ENCODE results near the gene DUOX1. TPM values are rescaled to one million over a fixed set of nuclear protein-coding genes. Genes with fewer than 3 reads are reported as not detected.
"Not testable (repeated sequence)": the region's sequence is repeated elsewhere in the genome, so short reads cannot be mapped to it uniquely, and the experiment has no call there.

DUOX1 gene
- total RNA-seq, 1 donor from 2014 or later, result 12.6 TPM

- no peak for DNase-seq
These were observed 7.9 kb upstream of the DUOX1 start for GRCh38 chr15:45121706-45122417.

GRCh38 chr15:45122719-45123118 lies 7.1 kb upstream of the DUOX1 start:
- no peak for DNase-seq

GRCh38 chr15:45123397-45123796 lies 6.4 kb upstream of the DUOX1 start:
- DNase-seq, result no peak

- no peak for DNase-seq
These were observed 3.1 kb upstream of the DUOX1 start for GRCh38 chr15:45126535-45127158.

GRCh38 chr15:45128971-45129639 lies 689 bp upstream of the DUOX1 start:
- no peak for DNase-seq

GRCh38 chr15:45130291-45131000 lies 652 bp downstream of the DUOX1 start:
- DNase-seq, result no peak

- DNase-seq, result no peak
These were observed 1.7 kb downstream of the DUOX1 start for GRCh38 chr15:45131510-45131909.

- DNase-seq, result no peak
These were observed 3.2 kb downstream of the DUOX1 start for GRCh38 chr15:45132844-45133560.

- no peak for DNase-seq
These were observed 3.7 kb downstream of the DUOX1 start for GRCh38 chr15:45133561-45133920.

- DNase-seq, result no peak
These were observed 4.3 kb downstream of the DUOX1 start for GRCh38 chr15:45134046-45134445.

- no peak for DNase-seq
These were observed 5.1 kb downstream of the DUOX1 start for GRCh38 chr15:45134682-45135604.

GRCh38 chr15:45135705-45136377 lies 6.0 kb downstream of the DUOX1 start:
- not testable (repeated sequence) for DNase-seq

- DNase-seq, result no peak
These were observed 6.6 kb downstream of the DUOX1 start for GRCh38 chr15:45136378-45136764.

GRCh38 chr15:45137703-45138102 lies 7.9 kb downstream of the DUOX1 start:
- no peak for DNase-seq

GRCh38 chr15:45138814-45139765 lies 9.3 kb downstream of the DUOX1 start:
- no peak for DNase-seq

GRCh38 chr15:45139770-45140169 lies 10.0 kb downstream of the DUOX1 start:
- no peak for DNase-seq

GRCh38 chr15:45140557-45141250 lies 10.9 kb downstream of the DUOX1 start:
- DNase-seq, result no peak

- DNase-seq, result no peak
These were observed 11.6 kb downstream of the DUOX1 start for GRCh38 chr15:45141386-45141785.

- DNase-seq, result no peak
These were observed 13.3 kb downstream of the DUOX1 start for GRCh38 chr15:45143056-45143455.

All from skin of body (tissue), 2 donors.